Measurements from ENCODE around the gene ASCC2. TPM values are rescaled to one million over a fixed set of nuclear protein-coding genes. Genes with fewer than 3 reads are reported as not detected.
"Not testable (repeated sequence)": the region's sequence is repeated elsewhere in the genome, so short reads cannot be mapped to it uniquely, and the experiment has no call there.

Gene ASCC2
- total and polyA plus RNA-seq, 4 donors: 34.6 to 43.7 (median 38.7) TPM

DNA sequence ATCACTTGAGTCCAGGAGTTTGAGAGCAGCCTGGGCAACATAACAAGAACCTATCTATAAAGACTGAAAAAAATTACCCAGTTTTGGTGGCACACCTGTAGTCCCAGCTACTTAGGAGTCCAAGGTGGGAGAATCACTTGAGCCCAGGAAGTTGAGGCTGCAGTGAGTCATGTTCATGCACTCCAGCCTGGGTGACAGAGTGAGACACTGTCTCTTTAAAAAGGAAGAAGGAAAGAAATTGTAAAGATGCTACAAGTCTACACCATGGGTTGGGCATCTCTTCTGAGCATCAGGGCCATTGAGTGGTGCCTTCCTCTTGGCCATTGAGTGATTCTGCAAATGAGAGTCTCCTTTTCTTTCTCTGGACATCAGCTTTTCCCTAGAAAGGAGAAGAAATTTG lies 29.2 kb upstream of the ASCC2 start:
- Histone ChIP-seq H3K27ac (ENCODE audit: low read depth in 1 of 2, low read length in 2 of 2) (no peak overlapping the region), H3K9ac (ENCODE audit: low read depth in 1 of 2, low read length in 2 of 2) (no peak overlapping the region), H3K27me3 (ENCODE audit: control insufficient read depth in 4 of 4, insufficient read depth in 4 of 4, low read length in 3 of 4) (no peaks in the 10 kb centered on the region), H3K4me1 (ENCODE audit: control insufficient read depth in 4 of 4, insufficient read depth in 4 of 4, low read length in 3 of 4) (no peaks in the 10 kb centered on the region), H3K4me3 (ENCODE audit: low read depth in 1 of 3, low read length in 3 of 3) (no peak overlapping the region), H3K36me3 (ENCODE audit: control insufficient read depth in 4 of 4, insufficient read depth in 3 of 4, low read depth in 1 of 4, low read length in 3 of 4) (no peaks in the 10 kb centered on the region), H3K9me3 (ENCODE audit: control insufficient read depth in 4 of 4, low read length in 3 of 4) (no peaks in the 10 kb centered on the region)
- TF ChIP-seq NR2F2 (IDR thresholded peaks at IDR 0.05) (no peak), TAF1 (conservative IDR thresholded peaks at IDR 0.05) (no peak), EGR1 (IDR thresholded peaks at IDR 0.05; ENCODE audit: low read depth in 2 of 2) (no peak), JUND (IDR thresholded peaks at IDR 0.05) (no peak), ZBTB33 (IDR thresholded peaks at IDR 0.05) (no peak), FOXA2 (IDR thresholded peaks at IDR 0.05) (no peak)
- TF ChIP-seq, protein P1, sequence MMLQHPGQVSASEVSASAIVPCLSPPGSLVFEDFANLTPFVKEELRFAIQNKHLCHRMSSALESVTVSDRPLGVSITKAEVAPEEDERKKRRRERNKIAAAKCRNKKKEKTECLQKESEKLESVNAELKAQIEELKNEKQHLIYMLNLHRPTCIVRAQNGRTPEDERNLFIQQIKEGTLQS (IDR thresholded peaks at IDR 0.05): no peak
- DNase-seq (ENCODE audit: low spot score): no peak

DNA sequence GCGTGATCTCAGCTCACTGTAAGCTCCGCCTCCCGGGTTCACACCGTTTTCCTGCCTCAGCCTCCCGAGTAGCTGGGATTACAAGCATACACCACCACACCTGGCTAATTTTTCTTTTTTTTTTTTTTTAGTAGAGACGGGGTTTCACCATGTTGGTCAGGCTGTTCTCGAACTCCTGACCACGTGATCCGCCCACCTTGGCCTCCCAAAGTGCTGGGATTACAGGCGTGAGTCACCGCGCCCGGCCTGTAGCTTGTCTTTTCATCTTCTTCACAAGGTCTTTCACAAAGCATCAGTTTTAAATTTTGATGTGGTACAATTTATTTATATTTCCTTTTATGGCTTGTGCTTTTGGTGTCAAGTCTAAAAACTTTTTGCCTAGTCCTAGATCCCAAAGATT lies 27.5 kb upstream of the ASCC2 start:
- H3K4me3 ChIP-seq (ENCODE audit: low read depth in 1 of 3, low read length in 3 of 3); H3K9me3 ChIP-seq (ENCODE audit: control insufficient read depth in 4 of 4, low read length in 3 of 4); H3K27ac ChIP-seq (ENCODE audit: low read depth in 1 of 2, low read length in 2 of 2); DNase-seq (ENCODE audit: low spot score); H3K9ac ChIP-seq (ENCODE audit: low read depth in 1 of 2, low read length in 2 of 2); H3K27me3 ChIP-seq (ENCODE audit: control insufficient read depth in 4 of 4, insufficient read depth in 4 of 4, low read length in 3 of 4); H3K4me1 ChIP-seq (ENCODE audit: control insufficient read depth in 4 of 4, insufficient read depth in 4 of 4, low read length in 3 of 4); H3K36me3 ChIP-seq (ENCODE audit: control insufficient read depth in 4 of 4, insufficient read depth in 3 of 4, low read depth in 1 of 4, low read length in 3 of 4): not testable (repeated sequence)
- WGBS: 92% methylated on average over 13 of the region's 13 CpGs

DNA sequence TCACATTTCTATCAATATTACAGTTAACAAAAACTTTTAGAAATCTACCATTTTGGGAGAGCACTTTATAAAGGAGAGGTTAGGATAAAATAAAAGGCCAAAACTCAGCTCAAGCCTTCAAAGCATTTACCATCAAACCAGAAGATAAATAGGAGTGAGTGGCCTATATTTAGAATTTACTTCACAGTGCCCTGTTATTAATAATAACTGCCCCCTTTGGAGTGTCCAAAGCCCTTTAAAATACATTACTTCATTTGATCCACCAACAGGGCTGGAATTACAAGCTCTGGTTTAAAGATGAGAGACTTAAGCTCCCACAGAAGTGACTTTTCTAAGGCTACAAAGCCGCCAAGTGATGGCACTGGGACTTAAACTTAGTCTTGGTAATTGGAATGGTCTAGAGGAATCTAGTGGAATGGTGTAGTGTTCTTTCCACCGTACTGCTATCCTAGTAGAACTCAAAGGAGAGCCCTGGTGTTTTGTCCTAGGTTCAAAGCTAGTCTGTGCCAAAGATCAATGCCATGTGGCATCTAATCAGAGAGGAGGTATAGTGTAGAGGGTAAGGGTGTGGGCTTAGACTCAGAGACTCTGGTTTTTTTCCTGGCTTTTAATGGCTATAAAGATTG lies 23.7 kb upstream of the ASCC2 start:
- WGBS: 91% methylated on average over 2 of the region's 2 CpGs
- no peak for DNase-seq (ENCODE audit: low spot score)

More for the DNA sequence above, 23.7 kb upstream of the ASCC2 start:
- TF ChIP-seq, protein P2, sequence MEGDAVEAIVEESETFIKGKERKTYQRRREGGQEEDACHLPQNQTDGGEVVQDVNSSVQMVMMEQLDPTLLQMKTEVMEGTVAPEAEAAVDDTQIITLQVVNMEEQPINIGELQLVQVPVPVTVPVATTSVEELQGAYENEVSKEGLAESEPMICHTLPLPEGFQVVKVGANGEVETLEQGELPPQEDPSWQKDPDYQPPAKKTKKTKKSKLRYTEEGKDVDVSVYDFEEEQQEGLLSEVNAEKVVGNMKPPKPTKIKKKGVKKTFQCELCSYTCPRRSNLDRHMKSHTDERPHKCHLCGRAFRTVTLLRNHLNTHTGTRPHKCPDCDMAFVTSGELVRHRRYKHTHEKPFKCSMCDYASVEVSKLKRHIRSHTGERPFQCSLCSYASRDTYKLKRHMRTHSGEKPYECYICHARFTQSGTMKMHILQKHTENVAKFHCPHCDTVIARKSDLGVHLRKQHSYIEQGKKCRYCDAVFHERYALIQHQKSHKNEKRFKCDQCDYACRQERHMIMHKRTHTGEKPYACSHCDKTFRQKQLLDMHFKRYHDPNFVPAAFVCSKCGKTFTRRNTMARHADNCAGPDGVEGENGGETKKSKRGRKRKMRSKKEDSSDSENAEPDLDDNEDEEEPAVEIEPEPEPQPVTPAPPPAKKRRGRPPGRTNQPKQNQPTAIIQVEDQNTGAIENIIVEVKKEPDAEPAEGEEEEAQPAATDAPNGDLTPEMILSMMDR (IDR thresholded peaks at IDR 0.05; ENCODE audit: low read depth, low read length, missing input control): no peak
- TF ChIP-seq MAX (IDR thresholded peaks at IDR 0.05) (no peak), RAD21 (IDR thresholded peaks at IDR 0.05) (no peak), RXRA (IDR thresholded peaks at IDR 0.05) (no peak), NR2F2 (IDR thresholded peaks at IDR 0.05) (no peak), FOXA2 (IDR thresholded peaks at IDR 0.05) (no peak), YY1 (IDR thresholded peaks at IDR 0.05) (no peak), ZBTB33 (IDR thresholded peaks at IDR 0.05) (no peak), REST (IDR thresholded peaks at IDR 0.05) (no peak), TAF1 (conservative IDR thresholded peaks at IDR 0.05) (no peak), EGR1 (IDR thresholded peaks at IDR 0.05; ENCODE audit: low read depth in 2 of 2) (no peak), JUND (IDR thresholded peaks at IDR 0.05) (no peak)
- TF ChIP-seq, protein P1 (IDR thresholded peaks at IDR 0.05): no peak
- Histone ChIP-seq H3K4me3 (ENCODE audit: low read depth in 1 of 3, low read length in 3 of 3) (no peak overlapping the region), H3K4me1 (ENCODE audit: control insufficient read depth in 4 of 4, insufficient read depth in 4 of 4, low read length in 3 of 4) (no peaks in the 10 kb centered on the region), H3K27me3 (ENCODE audit: control insufficient read depth in 4 of 4, insufficient read depth in 4 of 4, low read length in 3 of 4) (no peaks in the 10 kb centered on the region), H3K9me3 (ENCODE audit: control insufficient read depth in 4 of 4, low read length in 3 of 4) (no peaks in the 10 kb centered on the region), H3K27ac (ENCODE audit: low read depth in 1 of 2, low read length in 2 of 2) (no peak overlapping the region), H3K36me3 (ENCODE audit: control insufficient read depth in 4 of 4, insufficient read depth in 3 of 4, low read depth in 1 of 4, low read length in 3 of 4) (no peaks in the 10 kb centered on the region), H3K9ac (ENCODE audit: low read depth in 1 of 2, low read length in 2 of 2) (no peak overlapping the region)
